ENCODE data around the gene MKNK2. TPM values are rescaled to one million over a fixed set of nuclear protein-coding genes. Genes with fewer than 3 reads are reported as not detected.

MKNK2 gene
- total and polyA plus RNA-seq, 2 of the 13 experiments (the other 11 are each of a cell fraction or from before 2014, with no cell fraction given): 44.9 to 112 TPM

DNA sequence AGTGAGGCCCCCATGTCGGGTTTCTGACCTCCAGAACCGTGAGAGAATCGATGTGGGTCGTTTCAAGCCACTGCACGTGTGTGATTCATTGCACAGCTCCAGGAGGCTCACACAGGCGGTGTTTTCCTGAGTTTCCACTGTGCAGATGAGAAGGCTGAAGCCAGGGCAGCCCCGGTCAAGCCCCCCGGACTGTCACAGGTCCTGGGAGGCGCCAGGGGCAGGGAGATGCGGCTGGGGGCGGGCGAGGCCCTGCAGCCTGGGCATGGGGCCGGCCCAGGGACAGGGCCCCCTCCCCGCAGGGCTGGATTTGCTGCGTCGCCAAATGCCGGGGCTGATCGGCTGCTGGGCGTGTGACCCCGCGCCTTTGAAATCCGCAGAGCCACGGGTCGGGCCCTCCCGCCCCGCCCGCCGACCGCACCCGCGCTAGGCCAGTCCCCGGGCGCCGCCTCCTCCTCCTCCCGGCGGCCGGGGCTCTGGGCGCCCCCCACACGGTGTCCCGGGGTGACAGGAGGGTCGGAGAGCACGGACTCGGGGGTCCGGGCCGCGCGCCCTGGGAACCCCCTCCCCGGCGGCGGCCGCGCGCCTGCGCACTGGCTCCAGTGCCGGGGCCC, 9.9 kb upstream of the MKNK2 start (continued):
- TF ChIP-seq ZNF574 (CRISPR knock-in tag; IDR thresholded peaks at IDR 0.05) (peak; percentile 33; the same call in 1 of the 2 replicates), ZFP36L1 (CRISPR knock-in tag; IDR thresholded peaks at IDR 0.05) (no peak), NR1H2 (CRISPR knock-in tag; IDR thresholded peaks at IDR 0.05; ENCODE audit: borderline replicate concordance, low read depth) (no peak), ZNF562 (CRISPR knock-in tag; IDR thresholded peaks at IDR 0.05; ENCODE audit: borderline replicate concordance) (no peak), MTA3 (CRISPR knock-in tag; IDR thresholded peaks at IDR 0.05) (no peak), ZNF30 (CRISPR knock-in tag; IDR thresholded peaks at IDR 0.05) (no peak), GLI4 (CRISPR knock-in tag; IDR thresholded peaks at IDR 0.05; ENCODE audit: borderline replicate concordance) (no peak), SOX13 (IDR thresholded peaks at IDR 0.05) (no peak; the same call in 1 of the 2 replicates), SOX13 (CRISPR knock-in tag; conservative IDR thresholded peaks at IDR 0.05 in 1 of 2, IDR thresholded peaks at IDR 0.05 in 1 of 2) (peak; percentile 7 to 60; a peak in 1 of 4 replicates), CEBPB (IDR thresholded peaks at IDR 0.05; ENCODE audit: borderline replicate concordance, low read depth, low read length) (no peak), HNF4G (IDR thresholded peaks at IDR 0.05; ENCODE audit: borderline replicate concordance, low read depth, low read length) (no peak), HNF4G (CRISPR knock-in tag; IDR thresholded peaks at IDR 0.05; ENCODE audit: borderline replicate concordance, low read depth) (0 out of 2 replicates have a peak, but pooled peaks have one; percentile 13), ZFAT (CRISPR knock-in tag; conservative IDR thresholded peaks at IDR 0.05) (no peak), MZF1 (CRISPR knock-in tag; IDR thresholded peaks at IDR 0.05; ENCODE audit: borderline replicate concordance) (no peak), RAD21 (CRISPR knock-in tag; IDR thresholded peaks at IDR 0.05) (peak; percentile 40; the same call in 1 of the 2 replicates), ZNF337 (CRISPR knock-in tag; IDR thresholded peaks at IDR 0.05; ENCODE audit: borderline replicate concordance, low read depth) (no peak), ZSCAN20 (CRISPR knock-in tag; IDR thresholded peaks at IDR 0.05; ENCODE audit: borderline replicate concordance) (peak; percentile 71; the same call in 1 of the 2 replicates), CAMTA2 (CRISPR knock-in tag; IDR thresholded peaks at IDR 0.05; ENCODE audit: borderline replicate concordance) (no peak), SRSF1 (optimal IDR thresholded peaks at IDR 0.05; ENCODE audit: low read depth, low read length) (peak; percentile 82), ZMAT3 (CRISPR knock-in tag; conservative IDR thresholded peaks at IDR 0.05) (0 out of 2 replicates have a peak, but pooled peaks have one; percentile 52)
- TF ChIP-seq, protein P1, sequence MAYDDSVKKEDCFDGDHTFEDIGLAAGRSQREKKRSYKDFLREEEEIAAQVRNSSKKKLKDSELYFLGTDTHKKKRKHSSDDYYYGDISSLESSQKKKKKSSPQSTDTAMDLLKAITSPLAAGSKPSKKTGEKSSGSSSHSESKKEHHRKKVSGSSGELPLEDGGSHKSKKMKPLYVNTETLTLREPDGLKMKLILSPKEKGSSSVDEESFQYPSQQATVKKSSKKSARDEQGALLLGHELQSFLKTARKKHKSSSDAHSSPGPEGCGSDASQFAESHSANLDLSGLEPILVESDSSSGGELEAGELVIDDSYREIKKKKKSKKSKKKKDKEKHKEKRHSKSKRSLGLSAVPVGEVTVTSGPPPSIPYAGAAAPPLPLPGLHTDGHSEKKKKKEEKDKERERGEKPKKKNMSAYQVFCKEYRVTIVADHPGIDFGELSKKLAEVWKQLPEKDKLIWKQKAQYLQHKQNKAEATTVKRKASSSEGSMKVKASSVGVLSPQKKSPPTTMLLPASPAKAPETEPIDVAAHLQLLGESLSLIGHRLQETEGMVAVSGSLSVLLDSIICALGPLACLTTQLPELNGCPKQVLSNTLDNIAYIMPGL (CRISPR knock-in tag; IDR thresholded peaks at IDR 0.05; ENCODE audit: borderline replicate concordance in 1 of 2, low read depth in 1 of 2): peak in 1 of 2 experiments; percentile 25; a peak in 1 of 4 replicates
- TF ChIP-seq, protein P2, sequence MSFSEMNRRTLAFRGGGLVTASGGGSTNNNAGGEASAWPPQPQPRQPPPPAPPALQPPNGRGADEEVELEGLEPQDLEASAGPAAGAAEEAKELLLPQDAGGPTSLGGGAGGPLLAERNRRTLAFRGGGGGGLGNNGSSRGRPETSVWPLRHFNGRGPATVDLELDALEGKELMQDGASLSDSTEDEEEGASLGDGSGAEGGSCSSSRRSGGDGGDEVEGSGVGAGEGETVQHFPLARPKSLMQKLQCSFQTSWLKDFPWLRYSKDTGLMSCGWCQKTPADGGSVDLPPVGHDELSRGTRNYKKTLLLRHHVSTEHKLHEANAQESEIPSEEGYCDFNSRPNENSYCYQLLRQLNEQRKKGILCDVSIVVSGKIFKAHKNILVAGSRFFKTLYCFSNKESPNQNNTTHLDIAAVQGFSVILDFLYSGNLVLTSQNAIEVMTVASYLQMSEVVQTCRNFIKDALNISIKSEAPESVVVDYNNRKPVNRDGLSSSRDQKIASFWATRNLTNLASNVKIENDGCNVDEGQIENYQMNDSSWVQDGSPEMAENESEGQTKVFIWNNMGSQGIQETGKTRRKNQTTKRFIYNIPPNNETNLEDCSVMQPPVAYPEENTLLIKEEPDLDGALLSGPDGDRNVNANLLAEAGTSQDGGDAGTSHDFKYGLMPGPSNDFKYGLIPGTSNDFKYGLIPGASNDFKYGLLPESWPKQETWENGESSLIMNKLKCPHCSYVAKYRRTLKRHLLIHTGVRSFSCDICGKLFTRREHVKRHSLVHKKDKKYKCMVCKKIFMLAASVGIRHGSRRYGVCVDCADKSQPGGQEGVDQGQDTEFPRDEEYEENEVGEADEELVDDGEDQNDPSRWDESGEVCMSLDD (CRISPR knock-in tag; IDR thresholded peaks at IDR 0.05; ENCODE audit: borderline replicate concordance): peak; percentile 74; the same call in 1 of the 2 replicates

Measured in HepG2 (cell line).